H9 (cell line): ENCODE data around the gene SPTSSB. TPM values are rescaled to one million over a fixed set of nuclear protein-coding genes. Genes with fewer than 3 reads are reported as not detected.

Experiments
- DNase-seq: peaks from one replicate; pipeline ENCODE4 v3.0.0-alpha.2; 2017
- H2AFZ ChIP-seq: one replicate; pipeline ENCODE4 v1.6.1; 2013; ENCODE audit warnings: mild to moderate bottlenecking, low read length, control low read depth, moderate library complexity
- H2AK5ac ChIP-seq: 2 replicates; pipeline ENCODE4 v1.6.1; 2013; ENCODE audit warnings: low read length, control low read depth, mixed read lengths; ENCODE audit not compliant: insufficient read length
- H2BK120ac ChIP-seq: one replicate; pipeline ENCODE4 v1.6.1; 2013; ENCODE audit warnings: low read depth, mild to moderate bottlenecking, low read length, control low read depth, inconsistent platforms; ENCODE audit not compliant: poor library complexity, severe bottlenecking
- H2BK12ac ChIP-seq: 2 replicates; pipeline ENCODE4 v1.6.1; 2013; ENCODE audit warnings: low read length, control low read depth, mixed read lengths, low read depth; ENCODE audit not compliant: insufficient read length
- H2BK15ac ChIP-seq: 2 replicates; pipeline ENCODE4 v1.6.1; 2013; ENCODE audit warnings: low read depth, low read length, control low read depth
- H2BK20ac ChIP-seq: one replicate; pipeline ENCODE4 v1.6.1; 2013; ENCODE audit warnings: low read depth, mild to moderate bottlenecking, low read length, control low read depth, inconsistent platforms; ENCODE audit not compliant: poor library complexity, severe bottlenecking
- H2BK5ac ChIP-seq: 2 replicates; pipeline ENCODE4 v1.6.1; 2013; ENCODE audit warnings: low read length, control low read depth, mixed read lengths; ENCODE audit not compliant: insufficient read length
- H3K14ac ChIP-seq: 2 replicates; pipeline ENCODE4 v1.6.1; 2013; ENCODE audit warnings: low read length, control low read depth; ENCODE audit not compliant: insufficient read depth
- H3K18ac ChIP-seq: 2 replicates; pipeline ENCODE4 v1.6.1; 2013; ENCODE audit warnings: low read depth, mild to moderate bottlenecking, mixed read lengths, low read length, control low read depth; ENCODE audit not compliant: insufficient read length
- H3K23ac ChIP-seq: 2 replicates; pipeline ENCODE4 v1.6.1; 2013; ENCODE audit warnings: low read length, control low read depth, mixed read lengths, low read depth; ENCODE audit not compliant: insufficient read length
- H3K23me2 ChIP-seq: 2 replicates; pipeline ENCODE4 v1.6.1; 2013; ENCODE audit warnings: low read depth, mild to moderate bottlenecking, mixed read lengths, low read length, control low read depth; ENCODE audit not compliant: insufficient read length, poor library complexity, severe bottlenecking
- H3K27ac ChIP-seq: 2 replicates; pipeline ENCODE4 v1.5.1; 2013; ENCODE audit warnings: low read length, control low read depth, mixed read lengths, low read depth; ENCODE audit not compliant: insufficient read length
- H3K27me3 ChIP-seq: 2 replicates; pipeline ENCODE4 v1.6.1; 2013; ENCODE audit warnings: low read length, control low read depth, inconsistent platforms; ENCODE audit not compliant: insufficient read depth
- H3K4ac ChIP-seq: 2 replicates; pipeline ENCODE4 v1.6.1; 2013; ENCODE audit warnings: low read depth, mild to moderate bottlenecking, control low read depth, inconsistent platforms, low read length, moderate library complexity
- H3K4me1 ChIP-seq: 2 replicates; pipeline ENCODE4 v1.6.1; 2013; ENCODE audit warnings: low read length, control low read depth, inconsistent platforms; ENCODE audit not compliant: insufficient read depth
- H3K4me2 ChIP-seq: 2 replicates; pipeline ENCODE4 v1.6.1; 2013; ENCODE audit warnings: low read length, control low read depth, mixed read lengths; ENCODE audit not compliant: insufficient read length, insufficient read depth
- H3K56ac ChIP-seq: 2 replicates; pipeline ENCODE4 v1.6.1; 2013; ENCODE audit warnings: low read depth, mild to moderate bottlenecking, mixed read lengths, low read length, control low read depth; ENCODE audit not compliant: insufficient read length
- H3K79me1 ChIP-seq: 2 replicates; pipeline ENCODE4 v1.6.1; 2013; ENCODE audit warnings: low read depth, mild to moderate bottlenecking, moderate library complexity, low read length, control low read depth, inconsistent platforms; ENCODE audit not compliant: insufficient read depth, poor library complexity, severe bottlenecking
- H3K79me2 ChIP-seq: 2 replicates; pipeline ENCODE4 v1.6.1; 2013; ENCODE audit warnings: low read length, control low read depth, inconsistent platforms; ENCODE audit not compliant: insufficient read depth
- H3K9ac ChIP-seq: 2 replicates; pipeline ENCODE4 v1.6.1; 2013; ENCODE audit warnings: low read length, control low read depth, mixed read lengths; ENCODE audit not compliant: insufficient read length; ENCODE audit errors: extremely low read depth
- H3K9me3 ChIP-seq: one replicate; pipeline ENCODE4 v1.6.1; 2013; ENCODE audit warnings: low read depth, low read length, inconsistent platforms; ENCODE audit not compliant: control insufficient read depth
- H3T11ph ChIP-seq: one replicate; pipeline ENCODE4 v1.6.1; 2013; ENCODE audit warnings: mild to moderate bottlenecking, low read length, control low read depth, inconsistent platforms
- H4K20me1 ChIP-seq: one replicate; pipeline ENCODE4 v1.6.1; 2013; ENCODE audit not compliant: control insufficient read depth, insufficient read length, insufficient read depth
- H4K5ac ChIP-seq: 2 replicates; pipeline ENCODE4 v1.6.1; 2013; ENCODE audit warnings: low read depth, mild to moderate bottlenecking, mixed read lengths, low read length, control low read depth; ENCODE audit not compliant: insufficient read length
- H4K8ac ChIP-seq: replicated peaks from 2 replicates; pipeline ENCODE4 v1.6.1; 2013; ENCODE audit warnings: low read length, control low read depth, mixed read lengths, low read depth; ENCODE audit not compliant: insufficient read length
- H4K91ac ChIP-seq: 2 replicates; pipeline ENCODE4 v1.6.1; 2013; ENCODE audit warnings: low read depth, mild to moderate bottlenecking, moderate library complexity, mixed read lengths, low read length, control low read depth; ENCODE audit not compliant: insufficient read length
- H3K27ac Mint-ChIP-seq, 3 experiments: 2 replicates in 2 of 3; 3 replicates in 1 of 3; pipeline ENCODE4 v1.8.0; 2020 to 2021; ENCODE audit warnings: mixed read lengths in 3 of 3, mild to moderate bottlenecking in 1 of 3, moderate library complexity in 1 of 3
- H3K27me3 Mint-ChIP-seq: 2 replicates; pipeline ENCODE4 v1.8.0; 2021; ENCODE audit warnings: low read depth, mild to moderate bottlenecking, moderate library complexity, mixed read lengths
- H3K36me3 Mint-ChIP-seq, 3 experiments: 2 replicates in 2 of 3; 3 replicates in 1 of 3; pipeline ENCODE4 v1.8.0; 2020 to 2021; ENCODE audit warnings: low read depth in 3 of 3, mixed read lengths in 3 of 3; ENCODE audit not compliant: insufficient read depth in 1 of 3
- H3K4me1 Mint-ChIP-seq, 2 experiments: 2 replicates each; pipeline ENCODE4 v1.8.0; 2020; ENCODE audit warnings: mixed read lengths in 2 of 2
- H3K4me3 Mint-ChIP-seq, 2 experiments: 2 replicates in 1 of 2; 3 replicates in 1 of 2; pipeline ENCODE4 v1.8.0; 2020 to 2021; ENCODE audit warnings: mild to moderate bottlenecking in 2 of 2, mixed read lengths in 2 of 2, moderate library complexity in 1 of 2
- H3K9me3 Mint-ChIP-seq, 2 experiments: 2 replicates in 1 of 2; 3 replicates in 1 of 2; pipeline ENCODE4 v1.8.0; 2020; ENCODE audit warnings: mild to moderate bottlenecking in 2 of 2, mixed read lengths in 2 of 2, moderate library complexity in 1 of 2
- WGBS: extraction: QIAGEN DNeasy Blood & Tissue Kit; methylation state at CpG from one replicate; pipeline ENCODE4 v1.1.7; 2013; ENCODE audit warnings: missing lambda C conversion rate, low lambda C conversion rate, mixed read lengths; ENCODE audit not compliant: insufficient read length; ENCODE audit errors: extremely low coverage; 5-methylcytosine and 5-hydroxymethylcytosine counted together
- total RNA-seq: library from RNA; stranded (reverse); gene quantifications from 2 replicates; pipeline ENCODE4 v1.2.1, GENCODE V29; 2021
- TF ChIP-seq, protein P1 (sequence below): fragments of 200-600 bp; sonication (generic); conservative IDR thresholded peaks from 3 replicates; pipeline ENCODE4 v1.8.0; 2021; ENCODE audit warnings: antibody characterized with exemption, mild to moderate bottlenecking

SPTSSB gene
- total RNA-seq, 1 experiment from 2014 or later = 3.5 TPM

- Mint-ChIP-seq H3K4me3 (no peak overlapping the region), H3K36me3 (peaks cover 8 to 11% (median 9%) of the 10 kb centered on the region in 3 experiments), H3K4me1 (peaks cover 15 to 20% of the 10 kb centered on the region in 2 experiments), H3K27ac (no peak overlapping the region), H3K27me3 (no peaks in the 10 kb centered on the region), H3K9me3 (peaks cover 9 to 10% of the 10 kb centered on the region in 2 experiments)
- Histone ChIP-seq H3K27ac (no peak overlapping the region), H3K9me3 (no peaks in the 10 kb centered on the region), H3K79me2 (no peaks in the 10 kb centered on the region), H3K4me2 (no peak overlapping the region), H3K79me1 (no peaks in the 10 kb centered on the region), H3K27me3 (no peaks in the 10 kb centered on the region), H2BK20ac (no peak overlapping the region), H3K4ac (no peak overlapping the region), H4K20me1 (no peaks in the 10 kb centered on the region), H3T11ph (no peak overlapping the region), H4K5ac (no peak overlapping the region), H2BK5ac (no peak overlapping the region), H3K56ac (no peak overlapping the region), H3K23me2 (no peaks in the 10 kb centered on the region), H4K91ac (no peak overlapping the region), H2AFZ (no peak overlapping the region), H3K14ac (no peak overlapping the region), H2AK5ac (no peak overlapping the region), H3K4me1 (peaks cover 1% of the 10 kb centered on the region; the same call in 1 of the 2 replicates), H3K9ac (no peak overlapping the region), H4K8ac (no peak overlapping the region), H2BK12ac (no peak overlapping the region), H2BK120ac (no peak overlapping the region), H3K23ac (no peak overlapping the region), H3K18ac (no peak overlapping the region), H2BK15ac (no peak overlapping the region)
- no CpG with 5 or more reads among the region's 1 CpG for WGBS
- DNase-seq = no peak
- TF ChIP-seq, protein P1, sequence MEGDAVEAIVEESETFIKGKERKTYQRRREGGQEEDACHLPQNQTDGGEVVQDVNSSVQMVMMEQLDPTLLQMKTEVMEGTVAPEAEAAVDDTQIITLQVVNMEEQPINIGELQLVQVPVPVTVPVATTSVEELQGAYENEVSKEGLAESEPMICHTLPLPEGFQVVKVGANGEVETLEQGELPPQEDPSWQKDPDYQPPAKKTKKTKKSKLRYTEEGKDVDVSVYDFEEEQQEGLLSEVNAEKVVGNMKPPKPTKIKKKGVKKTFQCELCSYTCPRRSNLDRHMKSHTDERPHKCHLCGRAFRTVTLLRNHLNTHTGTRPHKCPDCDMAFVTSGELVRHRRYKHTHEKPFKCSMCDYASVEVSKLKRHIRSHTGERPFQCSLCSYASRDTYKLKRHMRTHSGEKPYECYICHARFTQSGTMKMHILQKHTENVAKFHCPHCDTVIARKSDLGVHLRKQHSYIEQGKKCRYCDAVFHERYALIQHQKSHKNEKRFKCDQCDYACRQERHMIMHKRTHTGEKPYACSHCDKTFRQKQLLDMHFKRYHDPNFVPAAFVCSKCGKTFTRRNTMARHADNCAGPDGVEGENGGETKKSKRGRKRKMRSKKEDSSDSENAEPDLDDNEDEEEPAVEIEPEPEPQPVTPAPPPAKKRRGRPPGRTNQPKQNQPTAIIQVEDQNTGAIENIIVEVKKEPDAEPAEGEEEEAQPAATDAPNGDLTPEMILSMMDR = no peak
Measured at GRCh38 chr3:161412123-161412522, 40.8 kb upstream of the SPTSSB start.
